A549 (cell line): ENCODE results near the gene PLCB3. TPM values are rescaled to one million over a fixed set of nuclear protein-coding genes. Genes with fewer than 3 reads are reported as not detected.

Experiments used
- ATAC-seq, 2 experiments: fragments of 200-7000 bp in 1 of 2; fragments of >200 bp in 1 of 2; cut with Nextera tagmentation in 1 of 2; cut with Tn5 transposase in 1 of 2; 3 replicates each; pipeline versions ENCODE4 v1.8.0 to v1.9.1; 2018 to 2020; ENCODE audit warnings: mild to moderate bottlenecking in 1 of 2, moderate library complexity in 1 of 2
- CTCF ChIA-PET: fragments of 300-600 bp; sonication (Branson Sonifier 250); formaldehyde crosslinking; extraction: SDS; loops from one replicate; lab custom pipeline; 2021; ENCODE audit warnings: antibody characterized with exemption, inconsistent platforms; lab: Yijun Ruan, JAX
- POLR2A ChIA-PET: fragments of 350-600 bp; formaldehyde crosslinking; extraction: SDS; loops from one replicate; lab custom pipeline; 2021; ENCODE audit warnings: antibody characterized with exemption, inconsistent platforms; lab: Yijun Ruan, JAX
- DNase-seq, 2 experiments: peaks; one replicate each; pipeline versions ENCODE4 v3.0.0 to v3.0.0-alpha.2; 2011 to 2016; ENCODE audit warnings: low read depth in 1 of 2, low spot score in 1 of 2
- FAIRE-seq: peaks from 2 replicates; lab custom pipeline; 2011; peaks lifted over from hg19 to GRCh38; lab: Jason Lieb, UNC
- H3K27ac ChIP-seq, 2 experiments: fragments of >200 bp; sonication (Bioruptor Twin); formaldehyde crosslinking; 3 replicates each; pipeline ENCODE4 v1.5.1; 2016 to 2017
- H3K4me1 ChIP-seq: fragments of >200 bp; sonication (Bioruptor Twin); formaldehyde crosslinking; 3 replicates; pipeline ENCODE4 v1.6.1; 2016
- H3K4me2 ChIP-seq: fragments of >200 bp; sonication (Bioruptor Twin); formaldehyde crosslinking; 3 replicates; pipeline ENCODE4 v1.6.1; 2016
- H3K4me3 ChIP-seq: fragments of >200 bp; sonication (Bioruptor Twin); formaldehyde crosslinking; 3 replicates; pipeline ENCODE4 v1.5.1; 2016
- H3K9me3 ChIP-seq: fragments of >200 bp; sonication (Bioruptor Twin); formaldehyde crosslinking; 3 replicates; pipeline ENCODE4 v1.6.1; 2016
- BCL3 ChIP-seq: fragments of >200 bp; sonication (Bioruptor Twin); formaldehyde crosslinking; IDR thresholded peaks from 3 replicates; pipeline ENCODE4 v1.6.1; 2016
- BHLHE40 ChIP-seq: IDR thresholded peaks from 2 replicates; pipeline ENCODE4 v1.6.1; 2012; ENCODE audit warnings: low read depth, low read length, inconsistent platforms
- CHD4 ChIP-seq: fragments of 200-600 bp; sonication (generic); IDR thresholded peaks from 2 replicates; pipeline ENCODE4 v1.6.1; 2016; ENCODE audit warnings: antibody characterized with exemption, mild to moderate bottlenecking, borderline replicate concordance
- E2F6 ChIP-seq: IDR thresholded peaks from 2 replicates; pipeline ENCODE4 v1.6.1; 2012; ENCODE audit warnings: low read depth, borderline replicate concordance
- EHF ChIP-seq: fragments of 250-450 bp; sonication (Bioruptor Pico); IDR thresholded peaks from 2 replicates; pipeline ENCODE4 v1.5.0; 2020; ENCODE audit warnings: mild to moderate bottlenecking
- EHMT2 ChIP-seq: fragments of 200-600 bp; sonication (generic); IDR thresholded peaks from 2 replicates; pipeline ENCODE4 v1.6.1; 2016; ENCODE audit warnings: antibody characterized with exemption, low read depth, mild to moderate bottlenecking, moderate library complexity
- FOSL2 ChIP-seq, 2 experiments: fragments of 450-650 bp in 1 of 2; fragments of >200 bp in 1 of 2; sonication (Bioruptor Twin) in 1 of 2; formaldehyde crosslinking; IDR thresholded peaks; 2 replicates each; pipeline versions ENCODE4 v1.5.0 to v1.6.1; 2016 to 2020; ENCODE audit warnings: mild to moderate bottlenecking in 1 of 2, moderate library complexity in 1 of 2
- GATA3 ChIP-seq: IDR thresholded peaks from 2 replicates; pipeline ENCODE4 v1.6.1; 2012; ENCODE audit warnings: borderline replicate concordance
- HDAC2 ChIP-seq: fragments of 200-600 bp; sonication (generic); IDR thresholded peaks from 2 replicates; pipeline ENCODE4 v1.6.1; 2016
- HOXA7 ChIP-seq: fragments of 250-450 bp; sonication (Bioruptor Pico); IDR thresholded peaks from 2 replicates; pipeline ENCODE4 v1.5.0; 2020; ENCODE audit warnings: mild to moderate bottlenecking, moderate library complexity
- HOXB5 ChIP-seq: fragments of 250-450 bp; sonication (Bioruptor Pico); IDR thresholded peaks from 2 replicates; pipeline ENCODE4 v1.5.0; 2020; ENCODE audit warnings: mild to moderate bottlenecking, moderate library complexity
- JUN ChIP-seq, 2 experiments: fragments of >200 bp; sonication (Bioruptor Twin); formaldehyde crosslinking; IDR thresholded peaks; 2 replicates in 1 of 2; 3 replicates in 1 of 2; pipeline ENCODE4 v1.6.1; 2016 to 2017
- KDM1A ChIP-seq: fragments of 200-600 bp; sonication (generic); IDR thresholded peaks from 2 replicates; pipeline ENCODE4 v1.6.1; 2016; ENCODE audit warnings: low read depth, mild to moderate bottlenecking
- KDM5A ChIP-seq: fragments of 200-600 bp; sonication (generic); IDR thresholded peaks from 2 replicates; pipeline ENCODE4 v1.6.1; 2016; ENCODE audit warnings: antibody characterized with exemption, mild to moderate bottlenecking
- MAFK ChIP-seq: fragments of 450-650 bp; IDR thresholded peaks from 2 replicates; pipeline ENCODE4 v1.6.1; 2014; ENCODE audit not compliant: partially characterized antibody
- MAX ChIP-seq: IDR thresholded peaks from 2 replicates; pipeline ENCODE4 v1.6.1; 2012
- MYC ChIP-seq: IDR thresholded peaks from 2 replicates; pipeline ENCODE4 v1.6.1; 2012; ENCODE audit warnings: mild to moderate bottlenecking, inconsistent platforms, low read length, improper control_type of control experiment, borderline replicate concordance
- NR3C1 ChIP-seq: fragments of >200 bp; sonication (Bioruptor Twin); formaldehyde crosslinking; IDR thresholded peaks from 3 replicates; pipeline ENCODE4 v1.6.1; 2017
- PBX3 ChIP-seq: IDR thresholded peaks from 2 replicates; pipeline ENCODE4 v1.6.1; 2012
- POLR2A ChIP-seq: IDR thresholded peaks from 2 replicates; pipeline ENCODE4 v1.6.1; 2012; ENCODE audit warnings: mild to moderate bottlenecking, low read length
- RARB ChIP-seq: fragments of 250-450 bp; sonication (Bioruptor Pico); IDR thresholded peaks from 2 replicates; pipeline ENCODE4 v1.8.0; 2021; ENCODE audit warnings: mild to moderate bottlenecking, moderate library complexity
- RFX5 ChIP-seq: fragments of 450-650 bp; IDR thresholded peaks from 2 replicates; pipeline ENCODE4 v1.7.1; 2014; ENCODE audit warnings: antibody characterized with exemption, mild to moderate bottlenecking, moderate library complexity
- SMC3 ChIP-seq: fragments of >200 bp; sonication (Bioruptor Twin); formaldehyde crosslinking; IDR thresholded peaks from 3 replicates; pipeline ENCODE4 v1.6.1; 2018; ENCODE audit warnings: inconsistent platforms
- WGBS: methylation state at CpG from one replicate; pipeline ENCODE4 v1.1.6; 2017; ENCODE audit errors: missing lambda C conversion rate; 5-methylcytosine and 5-hydroxymethylcytosine counted together
- polyA plus RNA-seq, 4 experiments: library from polyadenylated mRNA; depleted of rRNA in 3 of 4; stranded (reverse); fragments of >200 nt; fragmentation: RNase III in 1 of 4; extraction: RNeasy Plus Mini Kit Qiagen cat#74134 plus additional on column Dnase treatment in 1 of 4; gene quantifications; 2 replicates in 3 of 4; 3 replicates in 1 of 4; pipeline ENCODE4 v1.2.3, GENCODE V29; 2011 to 2017

Gene PLCB3
- polyA plus RNA-seq, 2 of the 4 experiments (the other 2 are of a cell fraction) = 8.8 to 21.2 TPM

GRCh38 chr11:64264371-64264852 lies 13.1 kb downstream of the PLCB3 start:
- Histone ChIP-seq H3K27ac (no peak overlapping the region), H3K4me3 (no peak overlapping the region), H3K4me1 (peaks cover 14% of the 10 kb centered on the region), H3K9me3 (no peaks in the 10 kb centered on the region)
- ChIA-PET POLR2A (no interaction called here), CTCF (interaction anchor here (1.1 to 16.0 kb wide), 6 partner anchors 12 to 91 kb away, joined by 3 to 220 read pairs (median 4); partner anchors contain the start of genes CATSPERZ, ESRRA, PLCB3 and PPP1R14B)
- TF ChIP-seq HDAC2 (no peak), BCL3 (no peak), PBX3 (no peak), FOSL2 (IDR thresholded peaks at IDR 0.05) (no peak), FOSL2 (CRISPR knock-in tag; IDR thresholded peaks at IDR 0.05) (no peak), E2F6 (no peak), POLR2A (no peak), EHMT2 (no peak), CHD4 (no peak), RFX5 (no peak), RARB (CRISPR knock-in tag) (no peak), KDM1A (no peak), NR3C1 (no peak), MAX (no peak), KDM5A (no peak), EHF (CRISPR knock-in tag) (no peak), JUN (IDR thresholded peaks at IDR 0.05) (no peak), MYC (no peak), HOXA7 (no peak), HOXB5 (CRISPR knock-in tag) (no peak)
- TF ChIP-seq, all 56 proteins: peak for 0
- ATAC-seq (no peak), FAIRE-seq (no peak), DNase-seq (no peak)
- WGBS = 91% methylated on average over 10 of the region's 10 CpGs
- H3K4me2 ChIP-seq = no peak overlapping the region

GRCh38 chr11:64265176-64266160 lies 14.1 kb downstream of the PLCB3 start:
- TF ChIP-seq SMC3 (no peak), BHLHE40 (no peak), MAFK (no peak), GATA3 (no peak)
- Histone ChIP-seq H3K9me3 (no peaks in the 10 kb centered on the region), H3K27ac (no peak overlapping the region), H3K4me1 (peaks cover 14% of the 10 kb centered on the region), H3K4me2 (no peak overlapping the region), H3K4me3 (no peak overlapping the region)
- CTCF ChIA-PET = interaction anchor here (1.2 to 16.0 kb wide), 5 partner anchors 11 to 37 kb away, joined by 3 to 220 read pairs (median 5); partner anchors contain the start of genes CATSPERZ, ESRRA, PLCB3 and PPP1R14B
- no peak for ATAC-seq
- no peak for DNase-seq
- POLR2A ChIA-PET = no interaction called here
- 89% methylated on average over 30 of the region's 35 CpGs for WGBS
- FAIRE-seq = no peak
